HEK293 (cell line): ENCODE measurements around the gene PLLP.
"Not testable (repeated sequence)": the region's sequence is repeated elsewhere in the genome, so short reads cannot be mapped to it uniquely, and the experiment has no call there.

ENCODE experiments used
- CTCF ChIA-PET: fragments of 350-600 bp; formaldehyde crosslinking; extraction: SDS; loops from one replicate; lab custom pipeline; 2021; ENCODE audit warnings: antibody characterized with exemption; lab: Yijun Ruan, JAX
- POLR2A ChIA-PET: fragments of 300-600 bp; formaldehyde crosslinking; extraction: SDS; loops from one replicate; lab custom pipeline; 2020; ENCODE audit warnings: antibody characterized with exemption, inconsistent platforms; lab: Yijun Ruan, JAX
- H3K27ac ChIP-seq: fragments of 200-500 bp; sonication (Bioruptor generic); 2 replicates; pipeline ENCODE4 v1.5.1; 2014; ENCODE audit warnings: low read depth, low read length, control low read depth, inconsistent platforms; ENCODE audit errors: extremely low read depth
- H3K36me3 ChIP-seq, 2 experiments: fragments of 200-500 bp in 1 of 2; sonication (Bioruptor generic) in 1 of 2; 1 replicate in 1 of 2; 2 replicates in 1 of 2; pipeline ENCODE4 v1.5.1; 2014 to 2017; ENCODE audit warnings: inconsistent platforms in 2 of 2, low read length in 2 of 2; ENCODE audit not compliant: control insufficient read depth in 2 of 2, insufficient read depth in 1 of 2
- H3K4me1 ChIP-seq: fragments of 200-500 bp; sonication (Bioruptor generic); 2 replicates; pipeline ENCODE4 v1.5.1; 2014; ENCODE audit warnings: mild to moderate bottlenecking, low read length, inconsistent platforms; ENCODE audit not compliant: control insufficient read depth, insufficient read depth
- H3K4me3 ChIP-seq: 2 replicates; pipeline ENCODE4 v1.5.1; 2011; ENCODE audit warnings: low read depth, mild to moderate bottlenecking, control low read depth, low read length, moderate library complexity
- H3K9me3 ChIP-seq: fragments of 200-500 bp; sonication (Bioruptor generic); 2 replicates; pipeline ENCODE4 v1.5.1; 2014; ENCODE audit warnings: low read depth, low read length, inconsistent platforms; ENCODE audit not compliant: control insufficient read depth, insufficient read depth
- BCL11A ChIP-seq: fragments of 450-650 bp; formaldehyde crosslinking; IDR thresholded peaks from 2 replicates; pipeline ENCODE4 v1.5.1; 2016; ENCODE audit warnings: low read depth, missing biosample characterization, missing genetic modification characterization
- IKZF3 ChIP-seq: fragments of 450-650 bp; IDR thresholded peaks from 2 replicates; pipeline ENCODE4 v1.5.0; 2018; ENCODE audit warnings: missing biosample characterization, mild to moderate bottlenecking, missing genetic modification characterization, moderate library complexity
- ZBTB48 ChIP-seq: fragments of 450-650 bp; formaldehyde crosslinking; IDR thresholded peaks from 2 replicates; pipeline ENCODE4 v1.5.1; 2016; ENCODE audit warnings: missing biosample characterization, missing genetic modification characterization
- ZFP69B ChIP-seq: fragments of 450-650 bp; formaldehyde crosslinking; IDR thresholded peaks from 2 replicates; pipeline ENCODE4 v1.5.1; 2016; ENCODE audit warnings: missing biosample characterization, missing genetic modification characterization
- ZIC2 ChIP-seq: fragments of 450-650 bp; formaldehyde crosslinking; IDR thresholded peaks from 2 replicates; pipeline ENCODE4 v1.5.1; 2016; ENCODE audit warnings: missing biosample characterization, missing genetic modification characterization
- ZNF112 ChIP-seq: fragments of 450-650 bp; formaldehyde crosslinking; IDR thresholded peaks from 2 replicates; pipeline ENCODE4 v1.5.0; 2017; ENCODE audit warnings: missing biosample characterization, missing genetic modification characterization
- ZNF121 ChIP-seq: fragments of 450-650 bp; formaldehyde crosslinking; IDR thresholded peaks from 2 replicates; pipeline ENCODE4 v1.5.1; 2016; ENCODE audit warnings: missing biosample characterization, missing genetic modification characterization
- ZNF140 ChIP-seq: fragments of 450-650 bp; formaldehyde crosslinking; IDR thresholded peaks from 2 replicates; pipeline ENCODE4 v1.5.1; 2016; ENCODE audit warnings: missing biosample characterization, missing genetic modification characterization
- ZNF266 ChIP-seq: fragments of 450-650 bp; formaldehyde crosslinking; IDR thresholded peaks from 2 replicates; pipeline ENCODE4 v1.5.1; 2016; ENCODE audit warnings: missing biosample characterization, missing genetic modification characterization, low read depth
- ZNF394 ChIP-seq: fragments of 450-650 bp; formaldehyde crosslinking; IDR thresholded peaks from 2 replicates; pipeline ENCODE4 v1.5.1; 2016; ENCODE audit warnings: missing biosample characterization, missing genetic modification characterization, mild to moderate bottlenecking, moderate library complexity, borderline replicate concordance
- ZNF404 ChIP-seq: fragments of 450-650 bp; formaldehyde crosslinking; IDR thresholded peaks from 2 replicates; pipeline ENCODE4 v1.5.1; 2017; ENCODE audit warnings: missing biosample characterization, missing genetic modification characterization
- ZNF426 ChIP-seq: fragments of 450-650 bp; formaldehyde crosslinking; IDR thresholded peaks from 2 replicates; pipeline ENCODE4 v1.5.1; 2017; ENCODE audit warnings: missing biosample characterization, missing genetic modification characterization, mild to moderate bottlenecking, inconsistent platforms, moderate library complexity
- ZNF48 ChIP-seq: fragments of 450-650 bp; formaldehyde crosslinking; IDR thresholded peaks from 2 replicates; pipeline ENCODE4 v1.5.1; 2016; ENCODE audit warnings: missing biosample characterization, missing genetic modification characterization
- ZNF571 ChIP-seq: fragments of 450-650 bp; formaldehyde crosslinking; IDR thresholded peaks from 2 replicates; pipeline ENCODE4 v1.5.0; 2017; ENCODE audit warnings: missing biosample characterization, missing genetic modification characterization
- ZNF660 ChIP-seq: fragments of 450-650 bp; IDR thresholded peaks from 2 replicates; pipeline ENCODE4 v1.5.1; 2018; ENCODE audit warnings: missing biosample characterization, mild to moderate bottlenecking, missing genetic modification characterization
- TF ChIP-seq, protein P1 (sequence below): fragments of 450-650 bp; formaldehyde crosslinking; IDR thresholded peaks from 2 replicates; pipeline ENCODE4 v1.5.1; 2016; ENCODE audit warnings: missing biosample characterization, missing genetic modification characterization
- TF ChIP-seq, protein P2 (sequence below): fragments of 450-650 bp; formaldehyde crosslinking; IDR thresholded peaks from 2 replicates; pipeline ENCODE4 v1.5.1; 2016; ENCODE audit warnings: missing biosample characterization, missing genetic modification characterization
- TF ChIP-seq, protein P3 (sequence below): fragments of 450-650 bp; formaldehyde crosslinking; optimal IDR thresholded peaks from 2 replicates; pipeline ENCODE3; 2016; ENCODE audit warnings: missing biosample characterization, mild to moderate bottlenecking, missing genetic modification characterization
- TF ChIP-seq, protein P4 (sequence below): fragments of 450-650 bp; formaldehyde crosslinking; IDR thresholded peaks from 2 replicates; pipeline ENCODE4; 2016; ENCODE audit warnings: missing biosample characterization, missing genetic modification characterization
- TF ChIP-seq, protein P5 (sequence below): fragments of 450-650 bp; formaldehyde crosslinking; IDR thresholded peaks from 2 replicates; pipeline ENCODE4 v1.5.1; 2016; ENCODE audit warnings: missing biosample characterization, missing genetic modification characterization

Gene PLLP

DNA sequence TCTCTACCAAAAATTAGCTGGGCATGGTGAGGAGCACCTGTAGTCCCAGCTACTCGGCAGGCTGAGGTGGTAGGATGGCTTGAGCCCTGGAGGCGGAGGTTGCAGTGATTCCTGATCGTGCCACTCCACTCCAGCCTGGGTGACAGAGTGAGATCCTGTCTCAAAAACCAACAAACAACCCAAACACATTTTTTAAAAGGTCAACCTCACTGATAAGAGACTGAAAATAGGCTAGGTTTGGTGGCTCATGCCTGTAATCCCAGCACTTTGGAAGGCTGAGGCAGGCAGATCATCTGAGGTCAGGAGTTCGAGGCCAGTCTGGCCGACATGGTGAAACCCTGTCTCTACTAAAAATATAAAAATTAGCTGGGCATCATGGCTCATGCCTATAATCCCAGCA, 8.5 kb downstream of the PLLP start:
- CTCF ChIA-PET = interaction anchor here (0.6 to 1.4 kb wide), 2 partner anchors 24 to 1359 kb away, joined by 3 read pairs; no protein-coding TSS in a partner anchor
- H3K4me3 ChIP-seq = not testable (repeated sequence)
- peak; percentile 23; the same call in 1 of the 2 replicates for TF ChIP-seq ZNF394 (tag by site-specific recombination)
- TF ChIP-seq, all 188 proteins: peak for 1; not testable (repeated sequence) for 187
- H3K27ac ChIP-seq, H3K36me3 ChIP-seq, H3K9me3 ChIP-seq, H3K4me1 ChIP-seq, POLR2A ChIA-PET: not testable (repeated sequence)

DNA sequence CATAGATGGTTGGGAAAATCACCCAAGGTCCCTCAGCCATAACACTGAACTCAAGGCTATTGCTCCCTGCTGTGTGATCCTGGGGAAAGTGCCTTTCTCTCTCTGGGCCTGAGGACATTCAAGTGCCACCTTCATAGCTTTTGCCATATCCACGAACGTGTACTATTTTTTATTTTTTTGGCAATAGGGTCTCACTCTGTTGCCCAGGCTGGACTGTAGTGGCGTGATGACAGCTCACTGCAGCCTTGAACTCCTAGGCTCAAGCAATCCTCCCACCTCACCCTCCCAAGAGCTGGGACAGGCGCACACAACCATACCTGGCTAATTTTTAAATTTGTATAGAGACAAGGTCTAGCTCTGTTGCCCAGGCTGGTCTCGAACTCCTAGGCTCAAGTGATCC, 10.6 kb downstream of the PLLP start:
- ChIA-PET CTCF (interaction anchor here (0.5 kb wide), 1 partner anchor 70 kb away, joined by 3 read pairs; no protein-coding TSS in a partner anchor), POLR2A (no interaction called here)
- no peaks in the 10 kb centered on the region for H3K4me1 ChIP-seq
- no peaks in the 10 kb centered on the region for H3K9me3 ChIP-seq
- H3K27ac ChIP-seq = no peak overlapping the region
- TF ChIP-seq ZBTB48 (no peak), ZNF121 (no peak; the same call in 1 of the 2 replicates), ZNF112 (no peak), ZNF48 (no peak), ZNF571 (no peak), ZNF404 (tag by site-specific recombination) (no peak), ZNF660 (tag by site-specific recombination) (no peak), BCL11A (no peak), ZIC2 (tag by site-specific recombination) (no peak), ZNF140 (tag by site-specific recombination) (no peak), ZNF266 (tag by site-specific recombination) (no peak), ZFP69B (no peak), IKZF3 (tag by site-specific recombination) (no peak), ZNF426 (tag by site-specific recombination) (no peak)
- TF ChIP-seq, protein P1, sequence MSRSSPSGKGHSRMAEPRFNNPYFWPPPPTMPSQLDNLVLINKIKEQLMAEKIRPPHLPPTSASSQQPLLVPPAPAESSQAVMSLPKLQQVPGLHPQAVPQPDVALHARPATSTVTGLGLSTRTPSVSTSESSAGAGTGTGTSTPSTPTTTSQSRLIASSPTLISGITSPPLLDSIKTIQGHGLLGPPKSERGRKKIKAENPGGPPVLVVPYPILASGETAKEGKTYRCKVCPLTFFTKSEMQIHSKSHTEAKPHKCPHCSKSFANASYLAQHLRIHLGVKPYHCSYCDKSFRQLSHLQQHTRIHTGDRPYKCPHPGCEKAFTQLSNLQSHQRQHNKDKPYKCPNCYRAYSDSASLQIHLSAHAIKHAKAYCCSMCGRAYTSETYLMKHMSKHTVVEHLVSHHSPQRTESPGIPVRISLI = no peak
- TF ChIP-seq, protein P2, sequence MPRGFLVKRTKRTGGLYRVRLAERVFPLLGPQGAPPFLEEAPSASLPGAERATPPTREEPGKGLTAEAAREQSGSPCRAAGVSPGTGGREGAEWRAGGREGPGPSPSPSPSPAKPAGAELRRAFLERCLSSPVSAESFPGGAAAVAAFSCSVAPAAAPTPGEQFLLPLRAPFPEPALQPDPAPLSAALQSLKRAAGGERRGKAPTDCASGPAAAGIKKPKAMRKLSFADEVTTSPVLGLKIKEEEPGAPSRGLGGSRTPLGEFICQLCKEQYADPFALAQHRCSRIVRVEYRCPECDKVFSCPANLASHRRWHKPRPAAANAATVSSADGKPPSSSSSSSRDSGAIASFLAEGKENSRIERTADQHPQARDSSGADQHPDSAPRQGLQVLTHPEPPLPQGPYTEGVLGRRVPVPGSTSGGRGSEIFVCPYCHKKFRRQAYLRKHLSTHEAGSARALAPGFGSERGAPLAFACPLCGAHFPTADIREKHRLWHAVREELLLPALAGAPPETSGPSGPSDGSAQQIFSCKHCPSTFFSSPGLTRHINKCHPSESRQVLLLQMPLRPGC (tag by site-specific recombination) = no peak
- TF ChIP-seq, protein P3, sequence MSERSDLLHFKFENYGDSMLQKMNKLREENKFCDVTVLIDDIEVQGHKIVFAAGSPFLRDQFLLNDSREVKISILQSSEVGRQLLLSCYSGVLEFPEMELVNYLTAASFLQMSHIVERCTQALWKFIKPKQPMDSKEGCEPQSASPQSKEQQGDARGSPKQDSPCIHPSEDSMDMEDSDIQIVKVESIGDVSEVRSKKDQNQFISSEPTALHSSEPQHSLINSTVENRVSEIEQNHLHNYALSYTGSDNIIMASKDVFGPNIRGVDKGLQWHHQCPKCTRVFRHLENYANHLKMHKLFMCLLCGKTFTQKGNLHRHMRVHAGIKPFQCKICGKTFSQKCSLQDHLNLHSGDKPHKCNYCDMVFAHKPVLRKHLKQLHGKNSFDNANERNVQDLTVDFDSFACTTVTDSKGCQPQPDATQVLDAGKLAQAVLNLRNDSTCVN (tag by site-specific recombination) = no peak
- TF ChIP-seq, protein P4, sequence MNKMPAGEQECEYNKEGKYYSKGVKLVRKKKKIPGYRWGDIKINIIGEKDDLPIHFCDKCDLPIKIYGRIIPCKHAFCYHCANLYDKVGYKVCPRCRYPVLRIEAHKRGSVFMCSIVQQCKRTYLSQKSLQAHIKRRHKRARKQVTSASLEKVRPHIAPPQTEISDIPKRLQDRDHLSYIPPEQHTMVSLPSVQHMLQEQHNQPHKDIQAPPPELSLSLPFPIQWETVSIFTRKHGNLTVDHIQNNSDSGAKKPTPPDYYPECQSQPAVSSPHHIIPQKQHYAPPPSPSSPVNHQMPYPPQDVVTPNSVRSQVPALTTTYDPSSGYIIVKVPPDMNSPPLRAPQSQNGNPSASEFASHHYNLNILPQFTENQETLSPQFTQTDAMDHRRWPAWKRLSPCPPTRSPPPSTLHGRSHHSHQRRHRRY = no peak
- TF ChIP-seq, protein P5, sequence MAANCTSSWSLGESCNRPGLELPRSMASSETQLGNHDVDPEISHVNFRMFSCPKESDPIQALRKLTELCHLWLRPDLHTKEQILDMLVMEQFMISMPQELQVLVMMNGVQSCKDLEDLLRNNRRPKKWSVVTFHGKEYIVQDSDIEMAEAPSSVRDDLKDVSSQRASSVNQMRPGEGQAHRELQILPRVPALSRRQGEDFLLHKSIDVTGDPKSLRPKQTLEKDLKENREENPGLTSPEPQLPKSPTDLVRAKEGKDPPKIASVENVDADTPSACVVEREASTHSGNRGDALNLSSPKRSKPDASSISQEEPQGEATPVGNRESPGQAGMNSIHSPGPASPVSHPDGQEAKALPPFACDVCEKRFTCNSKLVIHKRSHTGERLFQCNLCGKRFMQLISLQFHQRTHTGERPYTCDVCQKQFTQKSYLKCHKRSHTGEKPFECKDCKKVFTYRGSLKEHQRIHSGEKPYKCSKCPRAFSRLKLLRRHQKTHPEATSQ (tag by site-specific recombination) = no peak
- no peaks in the 10 kb centered on the region for H3K36me3 ChIP-seq
- H3K4me3 ChIP-seq = no peak overlapping the region
